Osteoblast (primary cell): ENCODE measurements around the gene MORF4L2. TPM values are rescaled to one million over a fixed set of nuclear protein-coding genes. Genes with fewer than 3 reads are reported as not detected.
A peak's percentile ranks its signal among the peaks of the same experiment; 100 is the strongest.

ENCODE experiments used
- DNase-seq: peaks from one replicate; pipeline ENCODE4 v3.0.0; 2011; ENCODE audit warnings: low spot score, mixed read lengths; ENCODE audit not compliant: insufficient read length; ENCODE audit errors: missing footprints
- H2AFZ ChIP-seq: 2 replicates; pipeline ENCODE4 v1.6.0; 2011; ENCODE audit warnings: mild to moderate bottlenecking, low read length
- H3K27ac ChIP-seq: 2 replicates; pipeline ENCODE4 v1.5.1; 2011; ENCODE audit warnings: mild to moderate bottlenecking, low read depth, low read length, moderate library complexity
- H3K27me3 ChIP-seq: 2 replicates; pipeline ENCODE4 v1.6.0; 2012; ENCODE audit warnings: mild to moderate bottlenecking, control low read depth, inconsistent platforms, low read length, moderate library complexity; ENCODE audit not compliant: insufficient read depth
- H3K36me3 ChIP-seq: 2 replicates; pipeline ENCODE4 v1.5.1; 2011; ENCODE audit warnings: mild to moderate bottlenecking, low read length, control low read depth, moderate library complexity; ENCODE audit not compliant: insufficient read depth
- H3K4me1 ChIP-seq: 2 replicates; pipeline ENCODE4 v1.5.1; 2011; ENCODE audit warnings: mild to moderate bottlenecking, low read length, control low read depth, moderate library complexity; ENCODE audit not compliant: insufficient read depth
- H3K4me2 ChIP-seq: 2 replicates; pipeline ENCODE4 v1.6.0; 2011; ENCODE audit warnings: mild to moderate bottlenecking, low read length; ENCODE audit not compliant: insufficient read depth
- H3K4me3 ChIP-seq: fragments of 200-600 bp; sonication (generic); 3 replicates; pipeline ENCODE4 v1.5.1; 2012; ENCODE audit warnings: mild to moderate bottlenecking, low read length, inconsistent platforms; ENCODE audit not compliant: insufficient read depth
- H3K79me2 ChIP-seq: 2 replicates; pipeline ENCODE4 v1.6.0; 2012; ENCODE audit warnings: mild to moderate bottlenecking, low read length, control low read depth, inconsistent platforms; ENCODE audit not compliant: insufficient read depth
- H3K9me3 ChIP-seq: 2 replicates; pipeline ENCODE4 v1.5.1; 2011; ENCODE audit warnings: low read depth, low read length, control low read depth
- H4K20me1 ChIP-seq: 2 replicates; pipeline ENCODE4 v1.6.0; 2012; ENCODE audit warnings: mild to moderate bottlenecking, low read length, control low read depth; ENCODE audit not compliant: insufficient read depth
- total RNA-seq: library from RNA; depleted of rRNA; stranded (reverse); fragments of >200 nt; gene quantifications from 2 replicates; pipeline ENCODE4 v1.2.3, GENCODE V29; 2012
- TF ChIP-seq, protein P1 (sequence below): IDR thresholded peaks from 2 replicates; pipeline ENCODE4 v1.5.1; 2011; ENCODE audit warnings: mild to moderate bottlenecking, low read depth, low read length, moderate library complexity; ENCODE audit errors: extremely low read depth

MORF4L2 gene
- total RNA-seq, 1 donor, result 953 TPM

GRCh38 chrX:103716962-103717361 lies 30.5 kb upstream of the MORF4L2 start:
- Histone ChIP-seq H3K4me1 (peaks cover 10% of the 10 kb centered on the region), H3K4me2 (no peak overlapping the region), H3K27me3 (peaks cover 2% of the 10 kb centered on the region), H3K4me3 (no peak overlapping the region), H3K79me2 (no peaks in the 10 kb centered on the region), H2AFZ (no peak overlapping the region), H4K20me1 (no peaks in the 10 kb centered on the region), H3K9me3 (no peaks in the 10 kb centered on the region), H3K36me3 (no peaks in the 10 kb centered on the region), H3K27ac (peak overlapping the region; percentile 26)
- peak; percentile 87 for DNase-seq
- TF ChIP-seq, protein P1, sequence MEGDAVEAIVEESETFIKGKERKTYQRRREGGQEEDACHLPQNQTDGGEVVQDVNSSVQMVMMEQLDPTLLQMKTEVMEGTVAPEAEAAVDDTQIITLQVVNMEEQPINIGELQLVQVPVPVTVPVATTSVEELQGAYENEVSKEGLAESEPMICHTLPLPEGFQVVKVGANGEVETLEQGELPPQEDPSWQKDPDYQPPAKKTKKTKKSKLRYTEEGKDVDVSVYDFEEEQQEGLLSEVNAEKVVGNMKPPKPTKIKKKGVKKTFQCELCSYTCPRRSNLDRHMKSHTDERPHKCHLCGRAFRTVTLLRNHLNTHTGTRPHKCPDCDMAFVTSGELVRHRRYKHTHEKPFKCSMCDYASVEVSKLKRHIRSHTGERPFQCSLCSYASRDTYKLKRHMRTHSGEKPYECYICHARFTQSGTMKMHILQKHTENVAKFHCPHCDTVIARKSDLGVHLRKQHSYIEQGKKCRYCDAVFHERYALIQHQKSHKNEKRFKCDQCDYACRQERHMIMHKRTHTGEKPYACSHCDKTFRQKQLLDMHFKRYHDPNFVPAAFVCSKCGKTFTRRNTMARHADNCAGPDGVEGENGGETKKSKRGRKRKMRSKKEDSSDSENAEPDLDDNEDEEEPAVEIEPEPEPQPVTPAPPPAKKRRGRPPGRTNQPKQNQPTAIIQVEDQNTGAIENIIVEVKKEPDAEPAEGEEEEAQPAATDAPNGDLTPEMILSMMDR, result no peak

GRCh38 chrX:103710609-103711008 lies 24.1 kb upstream of the MORF4L2 start, which contains the start of gene TMEM31:
Gene TMEM31, plus strand, starts transcription at chrX:103710909. Its CDS starts 1,350 bp downstream, at chrX:103712259.
- H3K79me2 ChIP-seq, result no peaks in the 10 kb centered on the region
- no peak within 1 kb of the TSS for H3K4me3 ChIP-seq
- no peak for DNase-seq
- H3K36me3 ChIP-seq, result no peaks in the 10 kb centered on the region
- H2AFZ ChIP-seq, result peak within 1 kb of the TSS; percentile 22
- no peaks in the 10 kb centered on the region for H3K4me1 ChIP-seq
- H3K27me3 ChIP-seq, result peaks cover 6% of the 10 kb centered on the region
- TF ChIP-seq, protein P1, result no peak
- H3K9me3 ChIP-seq, result no peaks in the 10 kb centered on the region
- H4K20me1 ChIP-seq, result no peaks in the 10 kb centered on the region
- no peak within 1 kb of the TSS for H3K27ac ChIP-seq
- H3K4me2 ChIP-seq, result no peak within 1 kb of the TSS

GRCh38 chrX:103704863-103705262 lies 18.4 kb upstream of the MORF4L2 start:
- Histone ChIP-seq H3K27ac (no peak overlapping the region), H4K20me1 (no peaks in the 10 kb centered on the region), H3K36me3 (no peaks in the 10 kb centered on the region), H2AFZ (no peak overlapping the region), H3K4me2 (no peak overlapping the region), H3K27me3 (peaks cover 21% of the 10 kb centered on the region), H3K79me2 (no peaks in the 10 kb centered on the region), H3K9me3 (no peaks in the 10 kb centered on the region), H3K4me3 (no peak overlapping the region), H3K4me1 (no peaks in the 10 kb centered on the region)
- TF ChIP-seq, protein P1, result no peak
- DNase-seq, result no peak

GRCh38 chrX:103699243-103699642 lies 12.7 kb upstream of the MORF4L2 start:
- H3K27me3 ChIP-seq, result peaks cover 16% of the 10 kb centered on the region
- H3K4me2 ChIP-seq, result no peak overlapping the region
- no peaks in the 10 kb centered on the region for H3K4me1 ChIP-seq
- H3K9me3 ChIP-seq, result no peaks in the 10 kb centered on the region
- H3K27ac ChIP-seq, result no peak overlapping the region
- TF ChIP-seq, protein P1, result no peak
- H3K79me2 ChIP-seq, result no peaks in the 10 kb centered on the region
- no peaks in the 10 kb centered on the region for H4K20me1 ChIP-seq
- H3K36me3 ChIP-seq, result no peaks in the 10 kb centered on the region
- H2AFZ ChIP-seq, result no peak overlapping the region
- H3K4me3 ChIP-seq, result no peak overlapping the region
- DNase-seq, result no peak
